Neural cell (in vitro differentiated cells): Measurements from ENCODE around the gene ZNF782.

Experiments used
- CTCF ChIP-seq: fragments of 450-650 bp; IDR thresholded peaks from 2 replicates; pipeline ENCODE4 v1.5.1; 2014; ENCODE audit warnings: antibody characterized with exemption, mild to moderate bottlenecking, moderate library complexity; ENCODE audit not compliant: poor library complexity, severe bottlenecking
- POLR2AphosphoS5 ChIP-seq: IDR thresholded peaks from 2 replicates; pipeline ENCODE4 v1.6.1; 2012
- SMC3 ChIP-seq: fragments of 450-650 bp; conservative IDR thresholded peaks from 2 replicates; pipeline ENCODE4 v1.6.1; 2014; ENCODE audit warnings: antibody characterized with exemption, mild to moderate bottlenecking, moderate library complexity; ENCODE audit not compliant: poor library complexity

- no peak for TF ChIP-seq SMC3
- TF ChIP-seq POLR2AphosphoS5, result no peak
- TF ChIP-seq CTCF, result no peak
Observed at GRCh38 chr9:96858018-96858573, 3.8 kb upstream of the ZNF782 start.
